Small intestine (tissue), 7 donors: ENCODE data around the gene MARCO. TPM values are rescaled to one million over a fixed set of nuclear protein-coding genes. Genes with fewer than 3 reads are reported as not detected.

ENCODE experiments used
- DNase-seq, 2 donors: peaks; one replicate each; pipeline versions ENCODE4 v3.0.0 to v3.0.0-alpha.2; 2013
- FAIRE-seq: peaks from 2 replicates; lab custom pipeline; 2012; peaks lifted over from hg19 to GRCh38; lab: Jason Lieb, UNC
- H3K27ac ChIP-seq, 3 donors: one replicate each; pipeline ENCODE4 v1.5.1; 2013; ENCODE audit warnings: low read length in 2 of 3, mild to moderate bottlenecking in 2 of 3, control low read depth in 1 of 3, inconsistent platforms in 1 of 3, low read depth in 1 of 3, moderate library complexity in 1 of 3
- H3K27me3 ChIP-seq, 3 donors: one replicate each; pipeline ENCODE4 v1.6.1; 2013; ENCODE audit warnings: low read length in 3 of 3, inconsistent platforms in 1 of 3; ENCODE audit not compliant: control insufficient read depth in 3 of 3, insufficient read depth in 3 of 3
- H3K36me3 ChIP-seq, 3 donors: one replicate each; pipeline ENCODE4 v1.6.1; 2013; ENCODE audit warnings: low read length in 3 of 3, inconsistent platforms in 1 of 3, low read depth in 1 of 3, mild to moderate bottlenecking in 1 of 3, moderate library complexity in 1 of 3; ENCODE audit not compliant: control insufficient read depth in 3 of 3, insufficient read depth in 2 of 3
- H3K4me1 ChIP-seq, 3 donors: one replicate each; pipeline ENCODE4 v1.6.1; 2013; ENCODE audit warnings: low read length in 2 of 3, inconsistent platforms in 1 of 3, low read depth in 1 of 3, mild to moderate bottlenecking in 1 of 3, moderate library complexity in 1 of 3; ENCODE audit not compliant: control insufficient read depth in 3 of 3, insufficient read depth in 2 of 3
- H3K4me3 ChIP-seq, 3 donors: one replicate each; pipeline ENCODE4 v1.5.1; 2013; ENCODE audit warnings: low read length in 3 of 3, control low read depth in 1 of 3, inconsistent platforms in 1 of 3, low read depth in 1 of 3, mild to moderate bottlenecking in 1 of 3, moderate library complexity in 1 of 3
- H3K9me3 ChIP-seq, 2 donors: one replicate each; pipeline ENCODE4 v1.6.1; 2013; ENCODE audit warnings: low read depth in 1 of 2, low read length in 1 of 2; ENCODE audit not compliant: control insufficient read depth in 2 of 2, insufficient read depth in 1 of 2
- WGBS, 3 donors: extraction: QIAGEN DNeasy Blood & Tissue Kit; methylation state at CpG; one replicate each; pipeline ENCODE4 v1.1.7; 2013; 5-methylcytosine and 5-hydroxymethylcytosine counted together
- polyA plus RNA-seq, 4 donors: library from polyadenylated mRNA; stranded (reverse) in 3 of 4; unstranded in 1 of 4; fragments of 200-250 nt in 3 of 4; fragments of 120-200 nt in 1 of 4; gene quantifications; one replicate each; pipeline versions ENCODE4 v1.2.1 to v1.2.3, GENCODE V29; 2013
- donor health status: healthy with polysubstance abuse.
- donor health status: control.
- donor health status: control.
- donor health status: Bipolar disorder and iron deficiency.
- donor health status: healthy.

Gene MARCO
- polyA plus RNA-seq, 4 donors, result 0.03 to 13.4 (median 2.2) TPM

GRCh38 chr2:119019521-119019920, 77.5 kb downstream of the MARCO start:
- Histone ChIP-seq H3K4me3 (no peak overlapping the region), H3K4me1 (no peaks in the 10 kb centered on the region), H3K9me3 (no peaks in the 10 kb centered on the region), H3K36me3 (no peaks in the 10 kb centered on the region), H3K27ac (no peak overlapping the region), H3K27me3 (no peaks in the 10 kb centered on the region)
- no peak for DNase-seq
- FAIRE-seq, result no peak

GRCh38 chr2:119022678-119023077, 80.7 kb downstream of the MARCO start:
- FAIRE-seq (no peak), DNase-seq (no peak)
- Histone ChIP-seq H3K27ac (no peak overlapping the region), H3K9me3 (no peaks in the 10 kb centered on the region), H3K36me3 (no peaks in the 10 kb centered on the region), H3K4me1 (no peaks in the 10 kb centered on the region), H3K27me3 (peaks cover 0 to 5% (median 0%) of the 10 kb centered on the region in 3 donors), H3K4me3 (no peak overlapping the region)
- WGBS, 3 donors, result 75 to 88% (median 84%) methylated on average over 4 of the region's 4 CpGs

GRCh38 chr2:119023534-119023933, 81.5 kb downstream of the MARCO start:
- FAIRE-seq (no peak), DNase-seq (no peak)
- H3K9me3 ChIP-seq, result peaks cover 0 to 8% of the 10 kb centered on the region in 2 donors
- H3K36me3 ChIP-seq, result no peaks in the 10 kb centered on the region
- WGBS, 3 donors, result 58 to 79% (median 75%) methylated on average over 2 of the region's 2 CpGs
- no peak overlapping the region for H3K27ac ChIP-seq
- H3K4me3 ChIP-seq, result no peak overlapping the region
- no peaks in the 10 kb centered on the region for H3K4me1 ChIP-seq
- H3K27me3 ChIP-seq, result peaks cover 0 to 5% (median 0%) of the 10 kb centered on the region in 3 donors

GRCh38 chr2:119024152-119024551, 82.2 kb downstream of the MARCO start:
- Histone ChIP-seq H3K27ac (no peak overlapping the region), H3K4me3 (no peak overlapping the region), H3K4me1 (no peaks in the 10 kb centered on the region), H3K27me3 (peaks cover 0 to 5% (median 0%) of the 10 kb centered on the region in 3 donors), H3K36me3 (no peaks in the 10 kb centered on the region), H3K9me3 (peaks cover 0 to 9% of the 10 kb centered on the region in 2 donors)
- FAIRE-seq (no peak), DNase-seq (no peak)
- 81 to 90% (median 83%) methylated on average over 9 of the region's 9 CpGs for WGBS, 3 donors

GRCh38 chr2:119024568-119024967, 82.6 kb downstream of the MARCO start:
- Histone ChIP-seq H3K4me3 (no peak overlapping the region), H3K36me3 (no peaks in the 10 kb centered on the region), H3K27ac (no peak overlapping the region), H3K4me1 (no peaks in the 10 kb centered on the region), H3K9me3 (peaks cover 0 to 9% of the 10 kb centered on the region in 2 donors), H3K27me3 (peaks cover 0 to 5% (median 0%) of the 10 kb centered on the region in 3 donors)
- WGBS, 3 donors, result 49 to 64% (median 59%) methylated on average over 3 of the region's 3 CpGs
- FAIRE-seq (no peak), DNase-seq (no peak)

GRCh38 chr2:119025013-119025412, 83.0 kb downstream of the MARCO start:
- peaks cover 0 to 5% (median 0%) of the 10 kb centered on the region in 3 donors for H3K27me3 ChIP-seq
- no peaks in the 10 kb centered on the region for H3K36me3 ChIP-seq
- no peak for FAIRE-seq
- H3K9me3 ChIP-seq, result peaks cover 0 to 9% of the 10 kb centered on the region in 2 donors
- H3K4me1 ChIP-seq, result no peaks in the 10 kb centered on the region
- H3K27ac ChIP-seq, result no peak overlapping the region
- WGBS, 3 donors, result 71 to 85% (median 71%) methylated on average over 7 of the region's 7 CpGs
- no peak overlapping the region for H3K4me3 ChIP-seq
- DNase-seq, result no peak

- Histone ChIP-seq H3K4me3 (no peak overlapping the region), H3K9me3 (peaks cover 0 to 9% of the 10 kb centered on the region in 2 donors), H3K4me1 (no peaks in the 10 kb centered on the region), H3K36me3 (no peaks in the 10 kb centered on the region), H3K27ac (no peak overlapping the region), H3K27me3 (peaks cover 0 to 5% (median 0%) of the 10 kb centered on the region in 3 donors)
- FAIRE-seq (no peak), DNase-seq (no peak)
- WGBS, 3 donors, result 80 to 86% (median 85%) methylated on average over 18 of the region's 18 CpGs
These were observed 83.9 kb downstream of the MARCO start for GRCh38 chr2:119025762-119026351.

- Histone ChIP-seq H3K4me1 (no peaks in the 10 kb centered on the region), H3K36me3 (no peaks in the 10 kb centered on the region), H3K9me3 (peaks cover 0 to 9% of the 10 kb centered on the region in 2 donors), H3K27ac (no peak overlapping the region), H3K27me3 (peaks cover 0 to 5% (median 0%) of the 10 kb centered on the region in 3 donors), H3K4me3 (no peak overlapping the region)
- WGBS, 3 donors, result 35 to 66% (median 48%) methylated on average over 5 of the region's 5 CpGs
- DNase-seq (no peak), FAIRE-seq (no peak)
These were observed 84.9 kb downstream of the MARCO start for GRCh38 chr2:119026890-119027289.
